Body of pancreas (tissue), 4 donors: ENCODE data around the gene CAMK1D. TPM values are rescaled to one million over a fixed set of nuclear protein-coding genes. Genes with fewer than 3 reads are reported as not detected.

Experiments used
- ATAC-seq: fragments of 150-250 bp; one replicate; pipeline ENCODE4 v1.9.1; 2016
- DNase-seq, 4 donors: peaks; one replicate each; pipeline ENCODE4 v3.0.0-alpha.2; 2019
- H3K27ac ChIP-seq, 4 donors: fragments of 200-600 bp; sonication (generic); 1 replicate in 3 of 4; 2 replicates in 1 of 4; pipeline versions ENCODE4 v1.5.1 to v1.6.1; 2016 to 2019; ENCODE audit warnings: mild to moderate bottlenecking in 1 of 4, mixed read lengths in 1 of 4, moderate library complexity in 1 of 4
- H3K27me3 ChIP-seq, 2 donors: fragments of 200-600 bp; sonication (generic); one replicate each; pipeline ENCODE4 v1.6.0; 2016; ENCODE audit warnings: mild to moderate bottlenecking in 1 of 2
- H3K36me3 ChIP-seq, 2 donors: fragments of 200-600 bp; sonication (generic); replicated peaks in 1 of 2; 2 replicates each; pipeline ENCODE4 v1.5.1; 2016; ENCODE audit warnings: low read depth in 2 of 2; ENCODE audit not compliant: insufficient read depth in 1 of 2
- H3K4me1 ChIP-seq: fragments of 200-600 bp; sonication (generic); one replicate; pipeline ENCODE4 v1.6.0; 2016
- H3K4me3 ChIP-seq, 2 donors: fragments of 200-600 bp; sonication (generic); 1 replicate in 1 of 2; 2 replicates in 1 of 2; pipeline ENCODE4 v1.5.1; 2016 to 2019
- H3K9me3 ChIP-seq, 3 donors: fragments of 200-600 bp; sonication (generic); 1 replicate in 2 of 3; 2 replicates in 1 of 3; pipeline ENCODE4 v1.5.1; 2016
- POLR2A ChIP-seq, 3 donors: fragments of 450-650 bp; IDR thresholded peaks; one replicate each; pipeline ENCODE4 v1.6.1; 2016; ENCODE audit warnings: antibody characterized with exemption in 3 of 3, mild to moderate bottlenecking in 2 of 3
- WGBS, 2 donors: methylation state at CpG; one replicate each; pipeline ENCODE4 v1.1.5; 2017; 5-methylcytosine and 5-hydroxymethylcytosine counted together
- intact Hi-C: fragments of 100-400 bp; cut with DNase I; formaldehyde crosslinking; loops from one replicate; pipeline ENCODE4 v1.15.1; 2023
- total RNA-seq, 2 donors: library from RNA; depleted of rRNA; stranded (reverse); fragments of >200 nt; gene quantifications; one replicate each; pipeline ENCODE4 v1.1.0, GENCODE V29; 2016
- TF ChIP-seq, protein P1 (sequence below), 7 experiments: fragments of 450-650 bp in 4 of 7; fragments of 200-600 bp in 3 of 7; sonication (generic) in 3 of 7; IDR thresholded peaks; one replicate each; pipeline ENCODE4 v1.5.1; 2016 to 2019; ENCODE audit warnings: antibody characterized with exemption in 7 of 7

The CAMK1D gene
- total RNA-seq, 2 donors from 2014 or later, result 12.5 to 14.2 TPM

DNA sequence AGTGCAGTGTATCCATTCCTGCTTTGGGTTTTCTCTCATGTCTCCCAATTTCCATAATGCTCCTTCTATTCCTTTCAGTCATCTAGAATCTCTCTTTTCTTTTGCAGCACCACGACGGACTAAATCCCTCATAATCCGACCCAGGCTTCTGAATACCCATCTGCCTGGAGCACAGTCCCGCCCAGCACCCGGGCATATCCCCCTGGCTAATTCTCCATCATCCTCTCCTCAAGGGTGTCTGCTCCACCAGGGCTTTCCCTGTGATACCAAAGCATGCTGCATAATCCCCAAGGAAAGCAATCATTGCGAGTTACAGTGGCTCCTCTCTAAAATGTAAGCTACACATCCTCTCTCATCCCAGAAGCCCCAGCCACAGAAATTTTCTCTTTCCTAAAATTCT is 330.3 kb downstream of the CAMK1D start:
- no peaks in the 10 kb centered on the region for H3K9me3 ChIP-seq
- ATAC-seq (no peak), DNase-seq (no peak)
- no peak overlapping the region for H3K4me3 ChIP-seq
- H3K4me1 ChIP-seq, result no peaks in the 10 kb centered on the region
- no peaks in the 10 kb centered on the region for H3K36me3 ChIP-seq
- H3K27ac ChIP-seq, result no peak overlapping the region
- intact Hi-C loops, result no loop called here
- WGBS, 2 donors, result 97% methylated on average over 6 of the region's 6 CpGs
- no peaks in the 10 kb centered on the region for H3K27me3 ChIP-seq
- TF ChIP-seq, protein P1, sequence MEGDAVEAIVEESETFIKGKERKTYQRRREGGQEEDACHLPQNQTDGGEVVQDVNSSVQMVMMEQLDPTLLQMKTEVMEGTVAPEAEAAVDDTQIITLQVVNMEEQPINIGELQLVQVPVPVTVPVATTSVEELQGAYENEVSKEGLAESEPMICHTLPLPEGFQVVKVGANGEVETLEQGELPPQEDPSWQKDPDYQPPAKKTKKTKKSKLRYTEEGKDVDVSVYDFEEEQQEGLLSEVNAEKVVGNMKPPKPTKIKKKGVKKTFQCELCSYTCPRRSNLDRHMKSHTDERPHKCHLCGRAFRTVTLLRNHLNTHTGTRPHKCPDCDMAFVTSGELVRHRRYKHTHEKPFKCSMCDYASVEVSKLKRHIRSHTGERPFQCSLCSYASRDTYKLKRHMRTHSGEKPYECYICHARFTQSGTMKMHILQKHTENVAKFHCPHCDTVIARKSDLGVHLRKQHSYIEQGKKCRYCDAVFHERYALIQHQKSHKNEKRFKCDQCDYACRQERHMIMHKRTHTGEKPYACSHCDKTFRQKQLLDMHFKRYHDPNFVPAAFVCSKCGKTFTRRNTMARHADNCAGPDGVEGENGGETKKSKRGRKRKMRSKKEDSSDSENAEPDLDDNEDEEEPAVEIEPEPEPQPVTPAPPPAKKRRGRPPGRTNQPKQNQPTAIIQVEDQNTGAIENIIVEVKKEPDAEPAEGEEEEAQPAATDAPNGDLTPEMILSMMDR (IDR thresholded peaks at IDR 0.05), result no peak
- TF ChIP-seq POLR2A (IDR thresholded peaks at IDR 0.05), result no peak

- no peaks in the 10 kb centered on the region for H3K27me3 ChIP-seq
- no peak overlapping the region for H3K4me3 ChIP-seq
- TF ChIP-seq, protein P1 (IDR thresholded peaks at IDR 0.05), result no peak
- TF ChIP-seq POLR2A (IDR thresholded peaks at IDR 0.05), result no peak
- H3K4me1 ChIP-seq, result no peaks in the 10 kb centered on the region
- no peaks in the 10 kb centered on the region for H3K9me3 ChIP-seq
- 93 to 96% methylated on average over 5 of the region's 5 CpGs for WGBS, 2 donors
- DNase-seq (no peak), ATAC-seq (no peak)
- H3K36me3 ChIP-seq, result no peaks in the 10 kb centered on the region
- H3K27ac ChIP-seq, result no peak overlapping the region
- intact Hi-C loops, result no loop called here
Observed at GRCh38 chr10:12681252-12681651, 331.9 kb downstream of the CAMK1D start.

DNA sequence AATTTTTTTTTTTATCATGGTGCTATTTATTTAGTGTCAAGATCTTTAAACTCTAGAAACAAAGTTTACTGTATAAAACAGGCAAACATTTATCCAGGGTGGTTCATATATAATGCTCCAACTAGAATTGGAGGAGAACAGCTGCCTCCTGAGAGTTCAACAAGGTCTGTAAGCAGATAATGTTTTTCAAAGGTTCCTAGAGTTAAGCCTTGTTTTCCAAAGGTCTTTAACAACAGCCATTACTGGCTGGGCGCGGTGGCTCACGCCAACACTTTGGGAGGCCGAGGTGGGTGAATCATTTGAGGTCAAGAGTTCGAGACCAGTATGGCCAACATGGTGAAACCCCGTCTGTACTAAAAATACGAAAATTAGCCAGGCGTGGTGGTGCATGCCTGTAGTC is 335.4 kb downstream of the CAMK1D start:
- intact Hi-C loops, result no loop called here
- no peak overlapping the region for H3K4me3 ChIP-seq
- no peaks in the 10 kb centered on the region for H3K27me3 ChIP-seq
- H3K9me3 ChIP-seq, result no peaks in the 10 kb centered on the region
- no peak for TF ChIP-seq POLR2A (IDR thresholded peaks at IDR 0.05)
- TF ChIP-seq, protein P1 (IDR thresholded peaks at IDR 0.05), result no peak
- H3K4me1 ChIP-seq, result peaks cover 8% of the 10 kb centered on the region
- H3K27ac ChIP-seq, result peak overlapping the region in 1 of 4 donors; percentile 4
- ATAC-seq, result no peak
- H3K36me3 ChIP-seq, result no peaks in the 10 kb centered on the region
- DNase-seq, result no peak
- 66 to 77% methylated on average over 8 of the region's 8 CpGs for WGBS, 2 donors

DNA sequence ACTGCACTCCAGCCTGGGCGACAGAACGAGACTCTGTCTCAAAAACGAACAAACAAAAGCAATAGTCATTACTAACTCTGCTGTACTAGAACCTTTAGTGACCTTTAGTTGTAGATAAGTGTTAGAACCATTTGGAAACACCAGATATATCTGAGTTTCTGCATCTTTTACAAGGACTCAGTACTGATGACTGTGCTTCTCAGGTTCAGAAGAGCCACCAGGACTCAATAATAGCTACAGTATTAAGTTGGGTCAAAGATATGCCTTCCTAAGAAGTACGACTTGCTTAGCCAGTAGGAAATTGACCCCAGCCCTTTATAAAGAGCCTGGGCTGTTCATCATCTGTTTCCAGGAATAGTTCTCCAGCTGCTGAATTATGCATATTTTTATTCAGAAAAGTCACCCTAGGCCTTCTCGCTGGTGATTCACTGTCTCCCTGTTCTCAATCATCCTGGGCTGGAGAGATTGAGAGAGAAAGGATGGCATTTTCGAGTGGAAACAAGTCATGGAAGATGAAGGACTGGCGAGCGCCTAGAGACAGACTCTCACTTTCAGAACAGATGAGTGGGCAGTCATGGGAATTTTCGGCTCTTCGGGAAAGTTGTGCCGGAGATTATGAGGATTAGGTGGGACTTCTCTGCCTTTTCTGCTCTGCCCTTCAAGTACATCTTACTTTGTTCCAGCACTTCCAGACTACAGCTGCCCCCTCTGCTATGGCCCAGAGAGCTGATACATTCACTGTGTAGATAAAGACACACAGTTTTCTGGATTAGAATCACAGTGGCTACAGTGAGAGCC is 336.1 kb downstream of the CAMK1D start:
- Histone ChIP-seq H3K27me3 (no peaks in the 10 kb centered on the region), H3K27ac (peak overlapping the region in 1 of 4 donors; percentile 4), H3K4me1 (peaks cover 8% of the 10 kb centered on the region), H3K36me3 (no peaks in the 10 kb centered on the region), H3K4me3 (no peak overlapping the region), H3K9me3 (no peaks in the 10 kb centered on the region)
- intact Hi-C loops, result no loop called here
- 80 to 90% methylated on average over 11 of the region's 11 CpGs for WGBS, 2 donors
- TF ChIP-seq POLR2A (IDR thresholded peaks at IDR 0.05), result no peak
- TF ChIP-seq, protein P1 (IDR thresholded peaks at IDR 0.05), result no peak
- no peak for DNase-seq
- no peak for ATAC-seq

GRCh38 chr10:12687996-12688395 is 338.6 kb downstream of the CAMK1D start:
- Histone ChIP-seq H3K4me3 (no peak overlapping the region), H3K27ac (peak overlapping the region in 2 of 4 donors; percentile 14 to 39), H3K36me3 (no peaks in the 10 kb centered on the region), H3K9me3 (no peaks in the 10 kb centered on the region), H3K27me3 (no peaks in the 10 kb centered on the region), H3K4me1 (peaks cover 8% of the 10 kb centered on the region)
- peak; percentile 42 for ATAC-seq
- WGBS, 2 donors, result 82 to 90% methylated on average over 4 of the region's 4 CpGs
- intact Hi-C loops, result no loop called here
- no peak for DNase-seq
- no peak for TF ChIP-seq POLR2A (IDR thresholded peaks at IDR 0.05)
- TF ChIP-seq, protein P1 (IDR thresholded peaks at IDR 0.05), result no peak
